Epithelial cell of esophagus (primary cell): ENCODE measurements around the gene LSM6.

Experiments
- DNase-seq: peaks from one replicate; pipeline ENCODE4 v3.0.0; 2010; ENCODE audit warnings: low read depth
- H3K4me3 ChIP-seq: 2 replicates; pipeline ENCODE4 v1.5.1; 2011; ENCODE audit warnings: mild to moderate bottlenecking, low read length, control low read depth
- CTCF ChIP-seq: IDR thresholded peaks from 2 replicates; pipeline ENCODE4 v1.5.1; 2011; ENCODE audit warnings: low read depth, mild to moderate bottlenecking, low read length, control low read depth, inconsistent platforms; ENCODE audit not compliant: insufficient read depth; ENCODE audit errors: missing control alignments

LSM6 gene

GRCh38 chr4:146222313-146222712 is 46.8 kb downstream of the LSM6 start:
- DNase-seq, result peak; percentile 71
- H3K4me3 ChIP-seq, result no peak overlapping the region
- TF ChIP-seq CTCF, result no peak

- no peak for TF ChIP-seq CTCF
- no peak overlapping the region for H3K4me3 ChIP-seq
- peak; percentile 12 for DNase-seq
Observed at GRCh38 chr4:146224326-146224966, 48.9 kb downstream of the LSM6 start.

- no peak overlapping the region for H3K4me3 ChIP-seq
- DNase-seq, result no peak
- no peak for TF ChIP-seq CTCF
Observed at GRCh38 chr4:146229406-146229805, 53.9 kb downstream of the LSM6 start.

GRCh38 chr4:146232131-146232722 is 56.7 kb downstream of the LSM6 start:
- DNase-seq, result peak; percentile 84
- H3K4me3 ChIP-seq, result no peak overlapping the region
- TF ChIP-seq CTCF, result no peak

GRCh38 chr4:146235654-146236177 is 60.2 kb downstream of the LSM6 start:
- no peak for TF ChIP-seq CTCF
- no peak overlapping the region for H3K4me3 ChIP-seq
- DNase-seq, result no peak

GRCh38 chr4:146236216-146236615 is 60.7 kb downstream of the LSM6 start:
- no peak overlapping the region for H3K4me3 ChIP-seq
- no peak for DNase-seq
- TF ChIP-seq CTCF, result no peak

GRCh38 chr4:146237092-146237491 is 61.6 kb downstream of the LSM6 start:
- TF ChIP-seq CTCF, result no peak
- H3K4me3 ChIP-seq, result no peak overlapping the region
- no peak for DNase-seq
